CD4-positive, alpha-beta T cell (primary cell): ENCODE data around the gene GABRA4. TPM values are rescaled to one million over a fixed set of nuclear protein-coding genes. Genes with fewer than 3 reads are reported as not detected.

Experiments
- ATAC-seq: fragments of 200-7000 bp; cut with Tn5 transposase; one replicate; pipeline ENCODE4 v1.10.0; 2022; ENCODE audit warnings: mild to moderate bottlenecking; ENCODE audit not compliant: poor library complexity
- CTCF ChIA-PET: fragments of 350-600 bp; sonication (Branson Sonifier 250); formaldehyde crosslinking; loops from one replicate; lab custom pipeline; 2021; ENCODE audit warnings: antibody characterized with exemption, inconsistent platforms; lab: Charles Lee
- POLR2A ChIA-PET: fragments of 350-600 bp; sonication (Branson Sonifier 250); formaldehyde crosslinking; loops from one replicate; lab custom pipeline; 2021; ENCODE audit warnings: antibody characterized with exemption, inconsistent platforms; lab: Charles Lee
- DNase-seq, 14 experiments: peaks; one replicate each; pipeline ENCODE4 v3.0.0-alpha.2; 2013 to 2020; ENCODE audit warnings: mixed read lengths in 2 of 14
- H3K27ac ChIP-seq, 2 donors: one replicate each; pipeline versions ENCODE4 v1.5.1 to v1.7.0; 2013; ENCODE audit warnings: low read length in 2 of 2, low read depth in 1 of 2, mild to moderate bottlenecking in 1 of 2
- H3K27me3 ChIP-seq, 2 experiments: 1 replicate in 1 of 2; 2 replicates in 1 of 2; pipeline versions ENCODE4 v1.6.1 to v1.7.0; 2013; ENCODE audit warnings: low read length in 2 of 2, control low read depth in 1 of 2, mild to moderate bottlenecking in 1 of 2, moderate library complexity in 1 of 2; ENCODE audit not compliant: insufficient read depth in 2 of 2, control insufficient read depth in 1 of 2
- H3K36me3 ChIP-seq: one replicate; pipeline ENCODE4 v1.6.1; 2013; ENCODE audit warnings: low read length, control low read depth; ENCODE audit not compliant: insufficient read depth
- H3K4me1 ChIP-seq: one replicate; pipeline ENCODE4 v1.6.1; 2013; ENCODE audit warnings: low read length, control low read depth; ENCODE audit not compliant: insufficient read depth
- H3K4me3 ChIP-seq: one replicate; pipeline ENCODE4 v1.5.1; 2013; ENCODE audit warnings: mild to moderate bottlenecking, low read length, moderate library complexity
- H3K9me3 ChIP-seq, 2 experiments: 1 replicate in 1 of 2; 2 replicates in 1 of 2; pipeline versions ENCODE4 v1.6.1 to v1.7.0; 2013; ENCODE audit warnings: low read length in 2 of 2, mild to moderate bottlenecking in 2 of 2, control low read depth in 1 of 2, moderate library complexity in 1 of 2; ENCODE audit not compliant: control insufficient read depth in 1 of 2, insufficient read depth in 1 of 2
- H3K27ac Mint-ChIP-seq: one replicate; pipeline ENCODE4 v1.8.0; 2020; ENCODE audit warnings: mixed read lengths
- H3K27me3 Mint-ChIP-seq: one replicate; pipeline ENCODE4 v1.8.0; 2021; ENCODE audit warnings: mixed read lengths
- H3K36me3 Mint-ChIP-seq: one replicate; pipeline ENCODE4 v1.8.0; 2021; ENCODE audit warnings: low read depth, mixed read lengths
- H3K4me1 Mint-ChIP-seq: one replicate; pipeline ENCODE4 v1.8.0; 2021; ENCODE audit warnings: low read depth, mixed read lengths
- H3K4me3 Mint-ChIP-seq: one replicate; pipeline ENCODE4 v1.8.0; 2020; ENCODE audit warnings: mild to moderate bottlenecking, mixed read lengths
- H3K9me3 Mint-ChIP-seq: one replicate; pipeline ENCODE4 v1.8.0; 2020; ENCODE audit warnings: mixed read lengths
- CTCF ChIP-seq: fragments of 200-600 bp; IDR thresholded peaks from one replicate; pipeline ENCODE4 v1.8.0; 2022; ENCODE audit warnings: antibody characterized with exemption, mild to moderate bottlenecking
- intact Hi-C, 2 experiments: fragments of 100-400 bp; cut with DNase I in 1 of 2; cut with micrococcal nuclease in 1 of 2; formaldehyde crosslinking; loops; one replicate each; pipeline versions ENCODE4 v1.15.1 to v1.9.0; 2023 to 2025; cut with DNase I, micrococcal nuclease
- total RNA-seq, 174 experiments: library from RNA in 2 of 174; stranded (reverse) in 2 of 174; gene quantifications; one replicate each; pipeline ENCODE4 v1.2.3 and lab custom pipeline; 2021 to 2026

GABRA4 gene
- total RNA-seq, 2 experiments from 2014 or later, result not detected

- TF ChIP-seq CTCF, result no peak
- Histone ChIP-seq H3K9me3 (peaks cover 0 to 15% of the 10 kb centered on the region in 2 experiments), H3K36me3 (no peaks in the 10 kb centered on the region), H3K4me3 (no peak overlapping the region), H3K4me1 (peaks cover 12% of the 10 kb centered on the region), H3K27me3 (peaks cover 28 to 48% of the 10 kb centered on the region in 2 experiments), H3K27ac (no peak overlapping the region)
- H3K4me3 Mint-ChIP-seq, result peak overlapping the region; percentile 48
- ChIA-PET CTCF (no interaction called here), POLR2A (no interaction called here)
- intact Hi-C loops, result no loop called here
- H3K27ac Mint-ChIP-seq, result no peak overlapping the region
- H3K4me1 Mint-ChIP-seq, result peaks cover 8% of the 10 kb centered on the region
- H3K36me3 Mint-ChIP-seq, result no peaks in the 10 kb centered on the region
- DNase-seq, result no peak
- no peak for ATAC-seq
- H3K27me3 Mint-ChIP-seq, result peaks cover 59% of the 10 kb centered on the region
- no peaks in the 10 kb centered on the region for H3K9me3 Mint-ChIP-seq
Observed at GRCh38 chr4:46994007-46994405, 625 bp upstream of the GABRA4 start.

DNA sequence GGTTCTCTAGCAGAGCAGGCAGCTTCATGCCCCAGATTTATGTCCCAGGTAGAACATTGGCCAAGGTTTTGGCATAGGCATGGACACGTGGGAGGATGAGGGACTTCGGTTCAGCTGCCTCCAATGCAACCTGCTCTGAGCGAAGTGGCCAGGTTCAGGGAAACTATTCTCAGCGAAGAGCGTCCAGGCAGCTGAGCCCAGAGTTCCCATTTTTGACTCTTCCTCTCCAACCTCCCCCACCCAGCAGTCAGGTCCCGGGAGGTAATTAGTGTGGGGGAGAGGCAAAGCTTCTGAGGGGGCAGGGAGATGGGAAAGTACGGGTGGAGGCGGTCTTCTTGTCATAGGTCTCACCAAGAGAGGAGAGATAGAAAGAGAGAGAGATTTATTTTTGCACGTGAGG, 1.0 kb downstream of the GABRA4 start:
- Mint-ChIP-seq H3K36me3 (no peaks in the 10 kb centered on the region), H3K4me1 (peaks cover 8% of the 10 kb centered on the region), H3K27ac (no peak overlapping the region), H3K27me3 (peaks cover 54% of the 10 kb centered on the region), H3K9me3 (no peaks in the 10 kb centered on the region), H3K4me3 (no peak overlapping the region)
- Histone ChIP-seq H3K36me3 (no peaks in the 10 kb centered on the region), H3K27me3 (peaks cover 28 to 48% of the 10 kb centered on the region in 2 experiments), H3K27ac (no peak overlapping the region), H3K4me1 (peaks cover 12% of the 10 kb centered on the region), H3K9me3 (peaks cover 0 to 15% of the 10 kb centered on the region in 2 experiments), H3K4me3 (no peak overlapping the region)
- POLR2A ChIA-PET, result no interaction called here
- DNase-seq (no peak), ATAC-seq (no peak)
- intact Hi-C loops, result no loop called here
- no peak for TF ChIP-seq CTCF
- CTCF ChIA-PET, result no interaction called here

DNA sequence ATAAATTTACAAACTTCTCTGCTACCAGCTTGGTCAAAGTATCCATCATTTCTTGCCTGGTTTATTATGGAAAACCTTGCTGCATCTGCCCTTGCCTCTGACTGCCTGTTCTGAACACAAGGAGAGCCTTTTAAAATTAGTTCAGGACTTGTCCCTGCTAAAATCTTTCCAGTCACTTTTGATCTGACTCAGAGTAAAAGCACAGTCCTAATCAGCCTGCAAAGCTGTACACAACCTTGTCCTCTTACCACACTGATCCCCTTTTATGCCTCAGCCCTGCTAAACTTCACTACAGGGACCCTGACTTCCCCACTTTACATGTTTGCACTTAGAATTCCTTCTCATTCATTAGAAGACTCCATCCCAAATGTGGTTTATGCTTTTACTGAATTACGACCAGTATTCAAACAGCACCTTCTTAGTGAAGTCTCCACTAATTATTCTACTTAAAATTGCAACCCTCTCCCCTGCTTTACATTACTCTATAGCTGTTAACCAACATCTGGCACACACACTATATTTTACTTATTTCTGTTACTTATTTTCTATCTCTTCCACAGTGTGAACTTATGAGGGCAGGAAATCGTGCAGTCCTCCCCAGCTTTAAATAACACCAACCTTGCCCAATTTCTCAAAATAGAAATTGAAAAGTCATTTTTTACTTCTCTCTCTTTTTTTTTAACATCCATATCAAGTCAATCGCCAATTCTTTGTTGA, 6.3 kb downstream of the GABRA4 start:
- no peaks in the 10 kb centered on the region for H3K36me3 Mint-ChIP-seq

More for the DNA sequence above, 6.3 kb downstream of the GABRA4 start:
- H3K9me3 Mint-ChIP-seq, result no peaks in the 10 kb centered on the region
- intact Hi-C loops, result no loop called here
- DNase-seq (no peak), ATAC-seq (no peak)
- Histone ChIP-seq H3K9me3 (peaks cover 0 to 5% of the 10 kb centered on the region in 2 experiments), H3K4me3 (no peak overlapping the region), H3K27me3 (peaks cover 0 to 10% of the 10 kb centered on the region in 2 experiments), H3K36me3 (no peaks in the 10 kb centered on the region), H3K27ac (no peak overlapping the region), H3K4me1 (no peaks in the 10 kb centered on the region)
- ChIA-PET POLR2A (no interaction called here), CTCF (no interaction called here)
- no peak overlapping the region for H3K27ac Mint-ChIP-seq
- peaks cover under 1% of the 10 kb centered on the region for H3K4me1 Mint-ChIP-seq
- TF ChIP-seq CTCF, result no peak
- H3K27me3 Mint-ChIP-seq, result peaks cover 18% of the 10 kb centered on the region
- H3K4me3 Mint-ChIP-seq, result no peak overlapping the region
